GM21737 (cell line): Measurements from ENCODE around the gene PIGN.

Experiments
- ATAC-seq: cut with Tn5 transposase; IDR thresholded peaks from one replicate; pipeline ENCODE4 v1.9.1; 2021; ENCODE audit warnings: mild to moderate bottlenecking, moderate library complexity; ENCODE audit not compliant: unreplicated experiment

The PIGN gene

DNA sequence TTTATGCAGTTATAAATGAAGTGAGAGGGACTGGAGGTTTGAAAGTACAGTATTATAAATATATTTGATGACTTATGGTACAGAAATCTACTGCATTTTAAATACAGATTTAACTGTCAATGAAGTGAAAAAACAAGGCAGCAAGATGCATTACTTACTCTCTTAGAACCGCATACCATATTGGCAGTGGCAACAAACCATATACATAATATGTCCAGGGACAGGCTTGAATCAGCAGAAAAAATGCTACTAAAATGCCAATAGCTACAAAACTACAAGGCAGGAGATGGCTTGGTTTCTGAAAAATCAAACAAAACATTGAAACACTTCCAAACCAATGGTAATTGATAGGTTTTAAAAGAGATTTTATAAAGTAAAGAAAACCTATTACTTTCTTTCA lies 77.2 kb downstream of the PIGN start:
- ATAC-seq = no peak

DNA sequence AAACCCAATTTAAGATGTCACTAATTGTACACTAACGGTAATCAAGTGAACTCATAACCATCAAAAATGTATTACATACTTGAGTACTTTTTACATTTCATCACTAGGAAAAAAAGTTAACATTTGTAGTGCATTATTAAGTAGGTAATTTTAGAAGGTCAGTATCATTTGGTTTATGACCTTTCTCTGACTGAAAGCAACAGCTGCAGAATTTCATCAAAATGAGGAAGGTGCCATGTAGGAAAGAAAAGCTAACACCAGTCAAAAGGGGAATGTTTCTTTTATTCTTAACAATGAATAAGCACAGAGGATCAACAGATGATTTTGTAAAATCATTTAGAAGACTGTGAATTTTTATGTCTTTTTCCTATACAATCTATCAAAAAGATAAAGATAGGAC lies 79.0 kb downstream of the PIGN start:
- ATAC-seq = no peak

DNA sequence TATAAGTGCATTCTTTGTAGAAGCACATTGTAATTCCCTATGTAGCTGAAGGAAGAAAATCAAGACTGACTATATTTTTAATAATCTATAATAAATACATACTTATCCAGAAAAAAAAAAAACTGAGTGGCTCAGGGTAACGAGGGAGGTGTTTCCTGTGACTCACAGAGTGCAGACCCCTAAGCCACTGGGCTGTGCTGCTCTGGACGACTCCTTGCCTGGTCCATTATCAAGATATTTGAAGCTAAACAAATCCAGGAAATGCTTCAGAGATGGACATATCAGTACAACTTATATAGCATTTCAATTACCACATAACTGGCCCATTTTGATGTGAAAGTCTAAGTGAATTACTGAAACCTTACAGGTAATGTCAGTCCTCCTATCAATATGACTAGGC lies 80.6 kb downstream of the PIGN start:
- no peak for ATAC-seq

DNA sequence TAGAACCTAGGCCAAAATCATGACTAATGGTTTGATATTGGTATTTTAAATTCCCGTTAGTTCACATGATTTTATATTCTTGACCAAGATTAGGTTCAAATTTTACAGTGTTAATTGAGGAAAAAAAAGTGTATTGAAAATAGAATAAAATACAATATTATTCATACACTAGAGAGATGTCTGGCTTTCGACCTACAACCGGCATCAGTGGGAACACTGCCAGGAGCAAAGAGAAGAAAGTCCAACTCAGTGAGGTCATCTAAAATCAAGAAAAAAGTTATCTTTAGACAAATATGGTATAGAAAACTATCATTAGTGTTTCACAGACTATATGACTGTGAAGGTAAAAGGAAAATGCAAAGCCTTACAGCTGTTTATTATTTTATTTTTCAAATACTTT lies 81.5 kb downstream of the PIGN start:
- no peak for ATAC-seq

DNA sequence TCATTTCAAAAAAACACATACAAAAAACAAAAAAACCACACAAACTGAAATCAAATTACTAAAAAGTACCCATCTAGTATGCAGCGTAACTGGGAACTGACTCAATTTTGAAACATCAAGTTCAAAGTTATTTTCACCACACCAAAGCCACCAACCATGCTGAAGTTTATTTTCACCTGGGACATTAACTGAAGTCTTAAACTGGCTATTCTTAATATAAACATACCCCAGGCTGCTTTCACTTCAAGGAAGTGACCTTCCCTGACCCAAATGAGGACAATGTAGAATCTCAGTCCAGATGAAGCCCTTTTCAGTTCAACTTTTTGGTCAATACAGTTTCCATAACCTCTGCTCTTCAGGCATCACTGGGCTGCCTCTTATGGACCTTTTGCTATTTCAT lies 84.6 kb downstream of the PIGN start:
- ATAC-seq = no peak

DNA sequence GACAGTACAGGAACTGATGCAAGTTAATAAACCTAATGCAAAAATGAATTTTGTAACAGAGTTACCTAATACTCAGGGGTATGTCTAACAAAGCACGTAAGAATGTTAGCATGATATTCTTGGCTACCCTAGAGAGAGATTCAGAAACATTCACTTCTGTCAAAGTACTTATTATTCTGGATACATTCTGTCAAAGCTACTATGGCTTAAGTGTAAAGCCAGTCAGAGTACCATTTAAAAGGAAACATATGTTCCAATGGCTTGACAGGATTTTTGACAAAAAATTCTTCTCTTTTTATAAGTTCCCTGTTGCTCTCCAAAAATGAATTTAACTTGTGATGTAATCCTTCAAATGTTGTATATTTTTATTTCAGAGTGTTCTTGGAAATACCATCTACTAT lies 85.5 kb downstream of the PIGN start:
- ATAC-seq = no peak

DNA sequence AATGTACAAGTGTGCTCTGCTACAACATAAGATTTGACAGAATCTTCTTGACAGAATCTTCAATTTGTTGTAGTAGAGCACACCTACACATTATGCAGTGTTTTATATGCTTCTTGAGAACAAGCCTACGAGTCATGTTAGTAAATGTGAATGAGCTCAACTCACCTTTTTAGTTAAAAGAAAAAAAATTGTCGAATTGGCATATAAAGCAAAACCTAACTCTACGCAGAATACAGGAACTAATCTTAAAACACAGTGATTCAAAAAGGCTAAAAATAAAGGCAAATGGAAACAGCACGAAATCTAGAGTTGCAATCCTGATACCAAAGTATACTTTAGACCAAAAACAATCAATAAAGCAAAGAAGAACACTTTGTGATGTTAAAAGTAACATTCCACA lies 87.9 kb downstream of the PIGN start:
- no peak for ATAC-seq

DNA sequence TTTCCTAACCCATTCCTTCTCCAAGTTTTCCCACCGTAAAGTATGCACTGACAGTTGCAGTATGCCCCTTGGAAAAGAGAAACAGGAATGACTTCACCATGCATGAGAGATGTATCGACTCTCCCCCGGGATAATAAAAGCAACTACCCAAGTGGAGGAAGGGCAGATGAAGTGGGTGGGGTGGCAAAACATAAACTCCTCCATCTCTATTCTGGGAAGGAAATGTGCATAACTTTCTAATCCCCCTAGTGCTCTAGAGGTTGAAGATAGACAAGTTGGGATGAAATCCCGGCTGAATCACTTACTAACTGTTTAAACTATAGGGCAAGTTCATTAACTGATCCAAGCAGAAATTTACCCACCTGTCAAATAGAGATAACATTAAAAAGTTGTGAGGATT lies 89.2 kb downstream of the PIGN start:
- no peak for ATAC-seq

DNA sequence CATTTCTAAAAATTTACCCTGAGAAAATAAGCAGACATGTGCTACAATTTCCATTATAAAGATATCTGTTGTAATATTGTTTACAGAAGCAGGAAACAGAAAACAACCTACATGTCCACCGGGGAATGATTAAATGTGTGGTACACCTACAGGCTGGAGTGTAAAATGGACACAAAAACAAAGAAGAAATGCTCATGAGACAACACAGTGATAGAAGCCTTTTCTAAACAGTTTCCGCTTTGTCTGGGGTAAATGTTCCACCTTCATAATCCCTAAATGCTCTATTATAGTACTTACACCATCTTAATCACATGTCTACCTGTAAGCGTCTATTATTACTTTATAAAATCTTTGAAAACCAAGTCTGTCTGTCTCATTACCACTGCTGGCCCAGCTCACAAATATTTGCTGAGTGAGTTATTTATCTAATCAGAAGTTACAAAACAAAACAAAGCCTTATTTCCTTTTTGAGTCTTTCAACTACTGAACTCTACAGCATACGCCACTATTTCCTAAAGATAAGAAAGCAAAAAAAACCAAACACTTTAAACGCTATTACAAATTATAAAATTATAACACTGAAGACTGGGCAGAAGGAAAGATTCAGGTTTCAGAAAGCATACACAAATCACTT lies 95.3 kb downstream of the PIGN start:
- no peak for ATAC-seq

DNA sequence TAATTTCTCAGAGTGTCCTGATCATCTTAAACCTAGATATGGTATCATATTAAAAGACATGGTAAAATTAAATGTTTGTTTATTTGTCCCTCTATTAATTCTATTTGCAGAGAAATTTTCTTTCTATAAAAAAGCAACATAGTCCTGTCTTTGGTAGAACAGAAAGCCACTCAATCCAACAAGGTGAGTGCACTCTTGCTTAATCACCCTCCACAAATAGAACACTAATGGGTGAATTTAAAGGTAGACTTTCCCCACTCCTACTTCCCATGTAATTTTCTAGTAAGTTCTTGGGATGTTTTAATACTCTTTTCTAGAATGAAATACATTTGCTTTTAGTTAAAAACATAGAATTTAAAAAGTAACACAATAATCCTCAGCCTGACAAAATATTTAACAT lies 97.7 kb downstream of the PIGN start:
- no peak for ATAC-seq

DNA sequence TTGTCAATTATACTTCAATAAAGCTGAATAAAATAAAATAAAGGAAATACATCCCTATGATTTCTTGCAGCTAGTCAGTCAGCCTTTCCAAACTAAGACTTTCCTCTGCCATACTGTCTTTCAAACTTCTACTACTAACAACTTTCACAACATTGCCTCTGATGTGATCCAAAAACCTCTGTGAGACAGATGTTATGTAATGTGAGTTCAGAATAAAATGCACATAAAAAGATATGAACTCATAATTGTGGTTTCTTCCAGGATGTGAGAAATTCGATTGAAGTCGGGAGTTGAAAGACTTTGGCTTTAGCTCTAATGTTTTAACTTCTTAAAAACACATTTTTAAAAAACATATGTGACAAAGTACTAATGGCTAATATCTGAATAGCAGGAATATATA lies 98.7 kb downstream of the PIGN start:
- ATAC-seq = no peak

DNA sequence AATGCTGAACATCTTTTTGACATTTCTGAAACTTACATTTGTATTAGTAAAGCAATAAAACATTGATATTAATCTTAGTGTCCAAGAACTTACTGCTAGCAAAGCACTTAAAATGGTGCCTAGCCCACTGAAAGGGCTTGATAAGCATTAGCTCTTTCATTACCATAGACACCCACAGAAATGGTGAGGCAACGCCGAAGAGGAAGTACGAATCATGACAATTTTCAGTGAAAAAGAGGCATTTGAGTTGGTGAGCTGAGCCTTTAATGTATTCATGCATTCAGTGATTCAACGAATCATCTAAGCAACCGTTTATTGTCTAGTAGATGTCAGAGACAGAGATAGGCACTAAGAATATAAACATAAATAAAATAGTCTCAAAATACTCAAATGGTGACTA lies 101.1 kb downstream of the PIGN start:
- no peak for ATAC-seq

DNA sequence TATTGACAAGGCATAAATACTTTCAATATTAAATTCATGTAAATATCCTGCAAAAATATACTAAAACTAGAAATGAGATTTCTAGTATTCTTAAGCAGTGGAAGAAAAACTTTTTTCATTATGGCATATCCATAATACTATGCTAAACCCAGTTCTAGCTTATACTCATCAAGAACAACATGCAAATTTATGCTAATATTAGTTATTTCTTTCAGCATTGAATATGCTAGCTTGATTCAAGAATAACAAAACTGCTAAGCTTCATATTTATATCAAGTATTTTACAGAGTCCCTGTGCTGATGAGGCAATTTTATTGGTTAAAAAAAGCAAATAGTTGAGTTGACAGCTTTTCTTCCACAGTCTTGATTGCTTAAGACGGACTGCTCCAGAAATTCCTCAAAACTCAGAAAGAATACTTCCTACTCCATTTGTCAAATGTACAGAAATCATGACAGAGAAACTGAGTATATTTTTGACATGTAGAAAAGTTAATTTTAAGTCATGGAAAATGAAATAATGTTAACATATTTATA lies 105.0 kb downstream of the PIGN start:
- ATAC-seq = no peak

DNA sequence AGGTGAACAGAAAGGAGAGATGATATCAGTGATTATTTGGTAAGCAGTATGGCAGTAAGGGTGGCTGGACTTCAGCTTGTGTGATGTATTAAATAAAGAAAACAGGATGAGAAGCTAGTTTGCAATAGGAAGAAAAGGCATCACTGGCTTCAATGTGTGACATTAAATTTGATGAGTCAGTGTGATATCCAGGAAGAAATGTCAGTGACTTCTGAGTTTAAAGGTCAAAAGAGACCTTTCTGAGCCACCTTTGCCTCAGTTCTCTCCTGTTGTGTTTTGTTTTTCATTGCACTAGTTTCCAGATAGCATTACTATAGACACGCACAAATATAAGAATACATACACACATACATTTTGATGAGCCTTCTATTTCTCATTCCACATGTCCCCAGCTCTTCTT lies 105.6 kb downstream of the PIGN start:
- no peak for ATAC-seq

DNA sequence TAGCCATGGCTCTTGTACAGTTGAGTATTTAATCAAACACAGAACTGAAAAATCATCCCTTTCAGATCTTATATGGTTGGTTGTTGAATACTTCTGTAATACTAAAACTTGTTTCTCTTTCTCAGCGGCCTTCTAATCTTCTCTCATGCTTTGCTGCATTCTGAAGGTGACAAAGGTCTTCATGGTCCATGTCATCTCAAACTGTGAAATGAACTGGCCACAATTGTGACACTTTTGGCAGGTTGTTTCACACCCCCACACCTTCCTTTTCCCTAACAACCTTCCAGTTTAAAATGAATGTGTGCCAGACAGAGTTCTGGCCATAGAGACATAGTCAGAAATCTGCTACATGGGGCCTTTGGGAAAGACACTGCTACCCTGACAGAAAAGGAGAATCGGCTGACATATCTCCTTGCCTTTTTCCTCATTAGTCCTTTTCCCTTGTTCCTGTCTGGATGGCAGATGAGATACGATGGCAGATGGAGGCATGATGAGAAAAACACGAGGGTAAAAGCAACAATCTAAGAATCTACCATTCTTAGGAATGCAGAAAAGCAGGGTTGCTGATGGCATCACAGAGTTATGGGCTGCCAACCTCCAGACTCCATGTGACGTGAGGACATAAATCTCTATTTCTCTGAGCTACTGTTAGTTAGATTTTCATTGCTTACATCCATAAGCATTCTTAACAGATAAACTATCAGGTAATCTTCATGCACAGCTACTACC lies 106.5 kb downstream of the PIGN start:
- ATAC-seq = no peak

DNA sequence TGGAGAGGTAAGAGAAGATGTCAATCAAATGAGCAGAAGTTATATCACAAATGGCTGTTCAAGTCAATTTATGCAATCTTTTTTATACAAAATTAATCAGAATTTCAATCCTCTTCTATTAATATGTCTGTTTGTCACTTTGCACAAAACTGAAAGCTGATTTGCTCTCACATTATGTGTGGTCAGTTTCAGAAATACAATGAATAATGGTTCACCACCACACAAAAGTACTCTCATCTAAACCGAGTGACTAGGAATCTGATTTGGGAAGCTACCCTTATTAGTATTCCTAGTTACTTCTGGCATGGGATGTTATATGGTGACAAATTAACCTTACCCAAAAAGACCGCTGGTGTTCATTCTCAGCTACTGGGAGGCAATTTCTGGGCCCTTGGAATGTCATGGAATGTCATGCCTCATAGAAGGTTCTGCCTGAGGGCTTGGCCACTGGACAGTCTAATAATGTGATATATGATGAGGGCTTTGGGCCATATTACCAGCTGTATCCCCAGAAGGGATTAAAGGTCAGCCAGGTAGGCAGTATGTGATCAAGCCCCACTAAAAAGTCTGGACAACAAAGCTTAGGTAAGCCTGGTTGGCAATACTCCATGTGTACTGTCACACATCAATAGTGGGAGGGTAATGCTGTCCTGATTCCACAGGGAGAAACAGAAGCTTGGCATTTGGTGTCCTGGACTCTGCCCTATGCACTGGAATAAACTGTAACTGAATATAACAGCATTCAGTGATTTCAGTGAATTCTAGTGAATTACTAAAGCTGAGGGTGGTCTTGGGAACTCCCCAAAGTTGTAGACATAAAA lies 113.2 kb downstream of the PIGN start:
- ATAC-seq = no peak

DNA sequence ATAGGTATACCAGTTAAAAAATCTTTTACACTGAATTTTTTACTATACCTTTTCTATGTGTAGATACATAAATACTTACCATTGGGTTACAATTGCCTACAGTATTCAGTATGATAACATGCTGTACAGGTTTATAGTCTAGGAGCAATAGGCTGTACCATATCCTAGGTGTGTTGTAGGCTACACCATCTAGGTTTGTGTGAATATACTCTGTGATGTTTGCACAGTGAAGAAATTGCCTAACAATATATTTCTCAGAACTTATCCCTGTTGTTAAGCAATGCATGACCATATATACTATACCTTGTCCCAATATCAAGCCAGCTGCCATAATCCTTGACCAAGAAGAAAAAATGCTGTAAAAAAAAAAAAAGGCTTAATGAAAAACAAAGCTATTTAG lies 114.5 kb downstream of the PIGN start:
- no peak for ATAC-seq

DNA sequence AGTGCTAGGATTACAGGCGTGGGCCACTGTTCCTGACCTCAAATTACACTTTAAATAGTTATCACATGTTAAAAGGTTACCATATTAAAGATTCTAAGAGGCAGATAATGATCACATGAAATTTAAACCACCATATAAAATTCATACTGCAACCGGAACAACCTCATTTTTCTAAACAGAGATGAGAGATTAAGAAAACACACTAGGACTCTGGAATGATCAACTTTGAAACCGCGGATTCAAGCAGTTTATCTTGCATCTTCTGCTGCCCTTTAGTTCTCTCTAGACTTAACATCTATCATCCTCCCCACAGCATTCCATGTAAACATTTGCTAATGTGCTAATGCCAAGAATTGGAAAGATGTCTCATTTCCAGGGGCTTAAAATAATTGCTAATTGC lies 115.8 kb downstream of the PIGN start:
- ATAC-seq = no peak

DNA sequence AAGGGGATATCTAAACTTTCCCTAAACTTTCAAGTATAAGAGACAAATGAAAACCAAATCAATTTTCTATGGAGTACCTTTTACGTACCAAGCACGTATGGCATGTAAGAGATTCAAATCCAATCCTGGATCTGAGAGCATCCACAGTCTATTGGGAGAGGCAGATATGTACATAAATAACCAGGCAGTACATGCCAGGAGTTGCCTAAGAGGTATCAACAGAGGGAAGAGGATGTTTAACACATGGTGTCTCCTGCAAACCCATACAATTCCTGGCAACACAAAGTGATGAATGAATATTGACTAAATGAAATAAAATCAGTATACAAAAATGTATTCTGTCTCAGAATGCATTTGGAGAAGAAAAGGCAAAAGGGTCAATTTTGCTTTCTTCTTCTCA lies 116.6 kb downstream of the PIGN start:
- ATAC-seq = no peak

DNA sequence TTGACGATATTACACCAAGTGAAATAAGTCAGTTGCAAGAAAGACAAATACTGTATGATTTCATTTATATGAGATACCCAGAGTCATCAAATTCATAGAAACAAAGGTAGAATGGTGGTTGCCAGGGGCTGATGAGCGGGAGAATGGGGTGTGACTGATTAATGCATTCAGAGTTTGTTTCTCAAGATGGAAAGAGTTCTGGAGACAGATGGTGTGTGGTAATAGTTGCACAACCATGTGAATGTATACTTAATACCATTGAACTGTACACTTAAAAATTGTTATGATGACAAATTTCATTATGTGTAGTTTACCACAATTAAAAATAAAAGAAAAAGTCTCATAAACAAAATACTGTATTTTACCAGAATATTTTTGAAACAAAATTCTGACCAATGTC lies 117.3 kb downstream of the PIGN start:
- ATAC-seq = no peak

DNA sequence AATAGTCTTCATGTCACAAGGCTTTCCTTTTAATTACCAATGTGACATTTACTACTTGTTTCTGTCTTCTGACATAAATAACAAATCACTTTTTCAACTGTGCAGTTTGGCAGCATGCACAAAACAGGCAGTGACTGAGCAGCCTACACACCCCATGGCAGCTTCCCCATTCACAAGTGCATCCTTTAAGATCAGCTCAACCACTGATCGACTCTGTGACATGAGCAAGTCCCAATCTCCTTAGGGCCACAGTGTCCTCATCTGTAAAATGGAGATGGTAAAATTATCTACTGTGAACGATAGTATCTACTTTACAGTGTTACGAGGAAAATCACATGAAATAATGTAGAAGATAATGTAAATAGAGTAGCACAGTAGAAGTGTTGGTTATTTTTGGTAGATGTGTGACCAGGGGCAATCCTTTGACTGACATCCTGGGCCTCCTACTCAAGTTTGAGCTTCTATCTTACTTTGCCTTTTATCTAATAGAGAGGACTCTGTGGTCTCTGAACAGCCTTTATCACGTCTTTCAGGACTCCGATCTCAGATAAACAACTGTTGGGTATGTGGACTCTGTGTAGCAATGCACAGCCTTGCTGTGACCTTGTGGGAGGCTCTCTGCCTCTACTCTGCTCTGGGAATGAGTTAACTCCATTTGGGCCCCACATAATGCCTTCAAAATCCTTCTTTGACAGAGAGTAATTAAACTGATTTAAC lies 120.6 kb downstream of the PIGN start:
- ATAC-seq = no peak
